ENCODE data around the gene TGFBR3.

TGFBR3 gene

GRCh38 chr1:91826649-91827048 is 59.3 kb downstream of the TGFBR3 start:
- H3K9me3 Mint-ChIP-seq = no peaks in the 10 kb centered on the region
- peaks cover 5% of the 10 kb centered on the region for H3K36me3 Mint-ChIP-seq (ENCODE audit: insufficient read depth)
- ATAC-seq (replicated peaks; ENCODE audit: extremely low read depth, poor library complexity, severe bottlenecking) (no peak), DNase-seq (ENCODE audit: low spot score in 2 of 2) (no peak)
- peak overlapping the region; percentile 32 for H3K27ac Mint-ChIP-seq (ENCODE audit: low read depth)
- H3K27me3 Mint-ChIP-seq = no peaks in the 10 kb centered on the region
- peaks cover 75% of the 10 kb centered on the region for H3K4me1 Mint-ChIP-seq
- H3K4me3 Mint-ChIP-seq = no peak overlapping the region

GRCh38 chr1:91826248-91826647 is 59.7 kb downstream of the TGFBR3 start:
- no peak for DNase-seq (ENCODE audit: low spot score in 2 of 2)
- ATAC-seq (replicated peaks; ENCODE audit: extremely low read depth, poor library complexity, severe bottlenecking) = no peak
- Mint-ChIP-seq H3K9me3 (no peaks in the 10 kb centered on the region), H3K4me1 (peaks cover 76% of the 10 kb centered on the region), H3K27ac (ENCODE audit: low read depth) (peak overlapping the region; percentile 32), H3K4me3 (no peak overlapping the region), H3K36me3 (ENCODE audit: insufficient read depth) (peaks cover 6% of the 10 kb centered on the region), H3K27me3 (no peaks in the 10 kb centered on the region)

- no peak overlapping the region for H3K4me3 Mint-ChIP-seq
- no peak for DNase-seq (ENCODE audit: low spot score in 2 of 2)
These were observed 64.7 kb downstream of the TGFBR3 start for GRCh38 chr1:91821126-91821868.

GRCh38 chr1:91819038-91819788 is 66.7 kb downstream of the TGFBR3 start:
- peaks cover 6% of the 10 kb centered on the region for H3K36me3 Mint-ChIP-seq (ENCODE audit: insufficient read depth)
- H3K27me3 Mint-ChIP-seq = no peaks in the 10 kb centered on the region
- no peaks in the 10 kb centered on the region for H3K9me3 Mint-ChIP-seq
- H3K27ac Mint-ChIP-seq (ENCODE audit: low read depth) = peak overlapping the region; percentile 30
- H3K4me3 Mint-ChIP-seq = no peak overlapping the region
- no peak for DNase-seq (ENCODE audit: low spot score in 2 of 2)
- H3K4me1 Mint-ChIP-seq = peaks cover 75% of the 10 kb centered on the region
- no peak for ATAC-seq (replicated peaks; ENCODE audit: extremely low read depth, poor library complexity, severe bottlenecking)

More at GRCh38 chr1:91821126-91821868, 64.7 kb downstream of the TGFBR3 start:
- Mint-ChIP-seq H3K36me3 (ENCODE audit: insufficient read depth) (peaks cover 8% of the 10 kb centered on the region), H3K9me3 (no peaks in the 10 kb centered on the region), H3K27ac (ENCODE audit: low read depth) (peak overlapping the region; percentile 54), H3K4me1 (peaks cover 61% of the 10 kb centered on the region), H3K27me3 (no peaks in the 10 kb centered on the region)
- ATAC-seq (replicated peaks; ENCODE audit: extremely low read depth, poor library complexity, severe bottlenecking) = no peak

GRCh38 chr1:91818713-91818975 is 67.3 kb downstream of the TGFBR3 start:
- DNase-seq (ENCODE audit: low spot score in 2 of 2) (no peak), ATAC-seq (replicated peaks; ENCODE audit: extremely low read depth, poor library complexity, severe bottlenecking) (no peak)
- peaks cover 75% of the 10 kb centered on the region for H3K4me1 Mint-ChIP-seq
- H3K4me3 Mint-ChIP-seq = no peak overlapping the region
- H3K9me3 Mint-ChIP-seq = no peaks in the 10 kb centered on the region
- H3K27me3 Mint-ChIP-seq = no peaks in the 10 kb centered on the region
- peaks cover 6% of the 10 kb centered on the region for H3K36me3 Mint-ChIP-seq (ENCODE audit: insufficient read depth)
- peak overlapping the region; percentile 30 for H3K27ac Mint-ChIP-seq (ENCODE audit: low read depth)

- Mint-ChIP-seq H3K9me3 (no peaks in the 10 kb centered on the region), H3K36me3 (ENCODE audit: insufficient read depth) (peaks cover 6% of the 10 kb centered on the region), H3K27ac (ENCODE audit: low read depth) (no peak overlapping the region), H3K4me1 (peaks cover 77% of the 10 kb centered on the region), H3K4me3 (no peak overlapping the region), H3K27me3 (no peaks in the 10 kb centered on the region)
- ATAC-seq (replicated peaks; ENCODE audit: extremely low read depth, poor library complexity, severe bottlenecking) (no peak), DNase-seq (ENCODE audit: low spot score in 2 of 2) (no peak)
These were observed 68.6 kb downstream of the TGFBR3 start for GRCh38 chr1:91817211-91817905.

GRCh38 chr1:91816031-91816430 is 69.9 kb downstream of the TGFBR3 start:
- Mint-ChIP-seq H3K4me1 (peaks cover 76% of the 10 kb centered on the region), H3K9me3 (no peaks in the 10 kb centered on the region), H3K36me3 (ENCODE audit: insufficient read depth) (peaks cover 5% of the 10 kb centered on the region), H3K4me3 (no peak overlapping the region), H3K27me3 (no peaks in the 10 kb centered on the region), H3K27ac (ENCODE audit: low read depth) (no peak overlapping the region)
- DNase-seq (ENCODE audit: low spot score in 2 of 2) (no peak), ATAC-seq (replicated peaks; ENCODE audit: extremely low read depth, poor library complexity, severe bottlenecking) (no peak)

- Mint-ChIP-seq H3K4me3 (no peak overlapping the region), H3K9me3 (no peaks in the 10 kb centered on the region), H3K4me1 (peaks cover 87% of the 10 kb centered on the region), H3K27ac (ENCODE audit: low read depth) (peak overlapping the region; percentile 77), H3K36me3 (ENCODE audit: insufficient read depth) (peaks cover 5% of the 10 kb centered on the region), H3K27me3 (no peaks in the 10 kb centered on the region)
- DNase-seq (ENCODE audit: low spot score in 2 of 2) (no peak), ATAC-seq (replicated peaks; ENCODE audit: extremely low read depth, poor library complexity, severe bottlenecking) (no peak)
These were observed 71.5 kb downstream of the TGFBR3 start for GRCh38 chr1:91814448-91814847.

- H3K36me3 Mint-ChIP-seq (ENCODE audit: insufficient read depth) = peaks cover 4% of the 10 kb centered on the region
- H3K4me1 Mint-ChIP-seq = peaks cover 89% of the 10 kb centered on the region
- H3K9me3 Mint-ChIP-seq = no peaks in the 10 kb centered on the region
- H3K27me3 Mint-ChIP-seq = no peaks in the 10 kb centered on the region
- no peak for ATAC-seq (replicated peaks; ENCODE audit: extremely low read depth, poor library complexity, severe bottlenecking)
- no peak overlapping the region for H3K4me3 Mint-ChIP-seq
- peak overlapping the region; percentile 77 for H3K27ac Mint-ChIP-seq (ENCODE audit: low read depth)
- no peak for DNase-seq (ENCODE audit: low spot score in 2 of 2)
These were observed 72.1 kb downstream of the TGFBR3 start for GRCh38 chr1:91813813-91814212.

GRCh38 chr1:91811363-91812025 is 74.5 kb downstream of the TGFBR3 start:
- Mint-ChIP-seq H3K4me3 (no peak overlapping the region), H3K36me3 (ENCODE audit: insufficient read depth) (peaks cover 2% of the 10 kb centered on the region), H3K27me3 (no peaks in the 10 kb centered on the region), H3K9me3 (no peaks in the 10 kb centered on the region), H3K4me1 (peaks cover 69% of the 10 kb centered on the region), H3K27ac (ENCODE audit: low read depth) (peak overlapping the region; percentile 47)
- ATAC-seq (replicated peaks; ENCODE audit: extremely low read depth, poor library complexity, severe bottlenecking) (no peak), DNase-seq (ENCODE audit: low spot score in 2 of 2) (no peak)

- peak overlapping the region; percentile 4 for H3K4me3 Mint-ChIP-seq
- peak overlapping the region; percentile 19 for H3K27ac Mint-ChIP-seq (ENCODE audit: low read depth)
- DNase-seq (ENCODE audit: low spot score in 2 of 2) = no peak
- H3K27me3 Mint-ChIP-seq = no peaks in the 10 kb centered on the region
- H3K4me1 Mint-ChIP-seq = peaks cover 71% of the 10 kb centered on the region
- ATAC-seq (replicated peaks; ENCODE audit: extremely low read depth, poor library complexity, severe bottlenecking) = no peak
- H3K36me3 Mint-ChIP-seq (ENCODE audit: insufficient read depth) = peaks cover 10% of the 10 kb centered on the region
- H3K9me3 Mint-ChIP-seq = no peaks in the 10 kb centered on the region
These were observed 76.6 kb downstream of the TGFBR3 start for GRCh38 chr1:91809317-91809716.

- Mint-ChIP-seq H3K9me3 (no peaks in the 10 kb centered on the region), H3K27me3 (no peaks in the 10 kb centered on the region), H3K27ac (ENCODE audit: low read depth) (no peak overlapping the region), H3K36me3 (ENCODE audit: insufficient read depth) (peaks cover 18% of the 10 kb centered on the region), H3K4me3 (no peak overlapping the region), H3K4me1 (peaks cover 72% of the 10 kb centered on the region)
- DNase-seq (ENCODE audit: low spot score in 2 of 2) (no peak), ATAC-seq (replicated peaks; ENCODE audit: extremely low read depth, poor library complexity, severe bottlenecking) (no peak)
These were observed 77.9 kb downstream of the TGFBR3 start for GRCh38 chr1:91807921-91808620.
